HCT116 (cell line): ENCODE results near the gene MYH14. TPM values are rescaled to one million over a fixed set of nuclear protein-coding genes. Genes with fewer than 3 reads are reported as not detected.

Experiments used
- ATAC-seq: fragments of 200-7000 bp; cut with Tn5 transposase; 2 replicates; pipeline ENCODE4 v1.9.1; 2020; ENCODE audit warnings: mild to moderate bottlenecking, moderate library complexity
- BruUV-seq: library from RNA; stranded (reverse); fragments of 400-500 nt; replicated peaks from 2 replicates; lab custom pipeline; 2021; lab: Mats Ljungman, UMichigan
- CTCF ChIA-PET: fragments of 300-600 bp; sonication (Branson Sonifier 250); formaldehyde crosslinking; loops from one replicate; lab custom pipeline; 2021; ENCODE audit warnings: antibody characterized with exemption; lab: Charles Lee
- POLR2A ChIA-PET: fragments of 300-600, 350-600 bp; sonication (Branson Sonifier 250); formaldehyde crosslinking; loops from one replicate; lab custom pipeline; 2021; ENCODE audit warnings: antibody characterized with exemption; lab: Charles Lee
- RAD21 ChIA-PET, 2 experiments: fragments of 300-600 bp; sonication (Branson Sonifier 250); formaldehyde crosslinking; loops; one replicate each; lab custom pipeline; 2023; ENCODE audit warnings: low total read pairs in 2 of 2; ENCODE audit not compliant: uncharacterized antibody in 2 of 2, unreplicated experiment in 2 of 2, low non-redundant PET in 1 of 2; lab: Charles Lee
- DNase-seq: peaks from one replicate; pipeline ENCODE4 v3.0.0-alpha.2; 2010; ENCODE audit warnings: low read depth, low spot score
- H2AFZ ChIP-seq: fragments of 200-600 bp; shearing (Covaris generic), sonication (generic); 2 replicates; pipeline ENCODE4 v1.6.1; 2017; ENCODE audit warnings: low read depth, mixed run types, mixed read lengths, antibody characterized with exemption, low read length; ENCODE audit not compliant: poor library complexity, severe bottlenecking
- H3K27ac ChIP-seq: 2 replicates; pipeline ENCODE4 v1.5.1; 2012; ENCODE audit warnings: low read depth, low read length
- H3K27me3 ChIP-seq: fragments of 200-600 bp; sonication (generic); 2 replicates; pipeline ENCODE4 v1.6.1; 2016; ENCODE audit warnings: mixed run types, low read length, mixed read lengths; ENCODE audit not compliant: insufficient read depth
- H3K36me3 ChIP-seq, 2 experiments: fragments of 200-500 bp in 1 of 2; fragments of 200-600 bp in 1 of 2; sonication (Bioruptor generic) in 1 of 2; sonication (generic) in 1 of 2; 2 replicates each; pipeline versions ENCODE4 v1.5.1 to v1.6.1; 2014 to 2016; ENCODE audit warnings: low read length in 2 of 2, inconsistent platforms in 1 of 2, mixed read lengths in 1 of 2, mixed run types in 1 of 2; ENCODE audit not compliant: insufficient read depth in 2 of 2, control insufficient read depth in 1 of 2
- H3K4me1 ChIP-seq, 2 experiments: fragments of 200-600 bp in 1 of 2; sonication (generic) in 1 of 2; 2 replicates each; pipeline versions ENCODE4 v1.5.1 to v1.6.1; 2012 to 2017; ENCODE audit warnings: low read length in 2 of 2, inconsistent platforms in 1 of 2, mild to moderate bottlenecking in 1 of 2, mixed read lengths in 1 of 2, mixed run types in 1 of 2, moderate library complexity in 1 of 2; ENCODE audit not compliant: insufficient read depth in 2 of 2, control insufficient read depth in 1 of 2
- H3K4me2 ChIP-seq: fragments of 200-600 bp; sonication (generic); 2 replicates; pipeline ENCODE4 v1.6.1; 2017; ENCODE audit warnings: mixed run types, low read length, mixed read lengths
- H3K4me3 ChIP-seq, 2 experiments: fragments of 200-600 bp in 1 of 2; sonication (generic) in 1 of 2; replicated peaks in 1 of 2; 2 replicates each; pipeline ENCODE4 v1.5.1; 2011 to 2016; ENCODE audit warnings: low read length in 2 of 2, control low read depth in 1 of 2, low read depth in 1 of 2, mild to moderate bottlenecking in 1 of 2, mixed read lengths in 1 of 2, mixed run types in 1 of 2
- H3K79me2 ChIP-seq: fragments of 200-600 bp; sonication (generic); 2 replicates; pipeline ENCODE4 v1.6.1; 2017; ENCODE audit warnings: mild to moderate bottlenecking, mixed run types, low read length, moderate library complexity, mixed read lengths; ENCODE audit not compliant: insufficient read depth
- H3K9ac ChIP-seq: fragments of 200-600 bp; sonication (generic); 2 replicates; pipeline ENCODE4 v1.6.1; 2016; ENCODE audit warnings: low read length, mixed read lengths
- H3K9me2 ChIP-seq: fragments of 200-600 bp; sonication (generic), shearing (Covaris generic); 2 replicates; pipeline ENCODE4 v1.6.1; 2017; ENCODE audit warnings: mixed run types, mild to moderate bottlenecking, moderate library complexity; ENCODE audit not compliant: insufficient read depth
- H3K9me3 ChIP-seq, 2 experiments: fragments of 200-500 bp in 1 of 2; fragments of 200-600 bp in 1 of 2; sonication (Bioruptor generic) in 1 of 2; sonication (generic) in 1 of 2; 2 replicates each; pipeline ENCODE4 v1.6.1; 2014 to 2017; ENCODE audit warnings: low read length in 2 of 2, mixed read lengths in 2 of 2, inconsistent platforms in 1 of 2, low read depth in 1 of 2, mild to moderate bottlenecking in 1 of 2, mixed run types in 1 of 2, moderate library complexity in 1 of 2; ENCODE audit not compliant: control insufficient read depth in 1 of 2, insufficient read depth in 1 of 2
- H4K20me1 ChIP-seq: fragments of 200-600 bp; sonication (generic), shearing (Covaris generic); 2 replicates; pipeline ENCODE4 v1.6.1; 2017; ENCODE audit warnings: mixed run types, mild to moderate bottlenecking, moderate library complexity; ENCODE audit not compliant: insufficient read depth
- CEBPB ChIP-seq: IDR thresholded peaks from 2 replicates; pipeline ENCODE4 v1.6.1; 2012; ENCODE audit warnings: low read depth
- CTCF ChIP-seq, 3 experiments: fragments of 200-600 bp in 1 of 3; sonication (generic) in 1 of 3; IDR thresholded peaks in 2 of 3; conservative IDR thresholded peaks in 1 of 3; 2 replicates each; pipeline ENCODE4 v1.5.1; 2012 to 2017; ENCODE audit warnings: low read depth in 2 of 3, low read length in 2 of 3, antibody characterized with exemption in 1 of 3, borderline replicate concordance in 1 of 3, control low read depth in 1 of 3, mild to moderate bottlenecking in 1 of 3, mixed read lengths in 1 of 3, mixed run types in 1 of 3, moderate library complexity in 1 of 3; ENCODE audit not compliant: insufficient read depth in 1 of 3
- FOSL1 ChIP-seq: IDR thresholded peaks from 2 replicates; pipeline ENCODE4 v1.6.1; 2012; ENCODE audit warnings: low read depth
- MAX ChIP-seq: IDR thresholded peaks from 2 replicates; pipeline ENCODE4 v1.6.1; 2012
- POLR2A ChIP-seq: IDR thresholded peaks from 2 replicates; pipeline ENCODE4 v1.7.0; 2011; ENCODE audit warnings: borderline replicate concordance; ENCODE audit not compliant: insufficient read depth, insufficient read length; ENCODE audit errors: extremely low read depth
- RAD21 ChIP-seq: IDR thresholded peaks from 2 replicates; pipeline ENCODE4 v1.6.1; 2012; ENCODE audit warnings: low read depth, mild to moderate bottlenecking
- TCF7L2 ChIP-seq: IDR thresholded peaks from 2 replicates; pipeline ENCODE4 v1.7.0; 2011; ENCODE audit warnings: borderline replicate concordance, inconsistent platforms; ENCODE audit not compliant: insufficient read depth, insufficient read length; ENCODE audit errors: extremely low read depth
- ZBTB33 ChIP-seq: IDR thresholded peaks from 2 replicates; pipeline ENCODE4 v1.6.1; 2011; ENCODE audit warnings: mild to moderate bottlenecking, low read length, moderate library complexity; ENCODE audit not compliant: insufficient replicate concordance; ENCODE audit errors: extremely low read depth
- ZFX ChIP-seq: fragments of 450-650 bp; IDR thresholded peaks from 2 replicates; pipeline ENCODE4 v1.6.1; 2017
- intact Hi-C: fragments of 100-400 bp; cut with micrococcal nuclease; formaldehyde crosslinking; loops from 2 replicates; pipeline ENCODE4 v1.10.0; 2022
- total RNA-seq: library from RNA; stranded (reverse); gene quantifications from one replicate; pipeline ENCODE4 v1.2.1, GENCODE V29; 2021; ENCODE audit not compliant: unreplicated experiment

The MYH14 gene
- total RNA-seq, 1 experiment from 2014 or later = 60.1 TPM

- no peaks in the 10 kb centered on the region for H3K36me3 ChIP-seq
- no peak within 1 kb of the TSS for H2AFZ ChIP-seq
- RAD21 ChIA-PET = no interaction called here
- CTCF ChIA-PET = no interaction called here
- TF ChIP-seq POLR2A (no peak), RAD21 (no peak), CTCF (IDR thresholded peaks at IDR 0.05 in 2 of 3, conservative IDR thresholded peaks at IDR 0.05 in 1 of 3; ENCODE audit: borderline replicate concordance in 1 of 3, insufficient read depth in 1 of 3, low read depth in 2 of 3, low read length in 2 of 3) (no peak)
- H3K9me3 ChIP-seq = peaks cover 0 to 3% of the 10 kb centered on the region in 2 experiments; a peak in 2 of 4 replicates
- H3K9ac ChIP-seq = no peak within 1 kb of the TSS
- H3K9me2 ChIP-seq = no peaks in the 10 kb centered on the region
- no peaks in the 10 kb centered on the region; a peak in 2 of 4 replicates for H3K4me1 ChIP-seq
- H3K4me3 ChIP-seq = no peak within 1 kb of the TSS
- ATAC-seq = no peak
- H3K79me2 ChIP-seq = no peaks in the 10 kb centered on the region
- no peaks in the 10 kb centered on the region for H4K20me1 ChIP-seq
- no peak within 1 kb of the TSS for H3K4me2 ChIP-seq
- DNase-seq = no peak
- H3K27me3 ChIP-seq = no peaks in the 10 kb centered on the region
- POLR2A ChIA-PET = no interaction called here
- BruUV-seq = no TSS peak
- no peak within 1 kb of the TSS for H3K27ac ChIP-seq
- intact Hi-C loops = no loop called here
Measured at GRCh38 chr19:50162988-50163387, 40.4 kb upstream of the MYH14 start, which contains the start of gene IZUMO2. IZUMO2 (minus strand) TSS chr19:50163281; CDS start chr19:50163194, 87 bp downstream.

- H3K36me3 ChIP-seq = no peaks in the 10 kb centered on the region
- CTCF ChIA-PET = no interaction called here
- POLR2A ChIA-PET = no interaction called here
- peaks cover 0 to 7% of the 10 kb centered on the region in 2 experiments; a peak in 2 of 4 replicates for H3K4me1 ChIP-seq
- H2AFZ ChIP-seq = no peak overlapping the region
- RAD21 ChIA-PET = no interaction called here
- no peaks in the 10 kb centered on the region for H4K20me1 ChIP-seq
- no peak overlapping the region for H3K9ac ChIP-seq
- H3K79me2 ChIP-seq = no peaks in the 10 kb centered on the region
- no peak for TF ChIP-seq TCF7L2
- no peak for TF ChIP-seq POLR2A
- TF ChIP-seq CEBPB = no peak
- TF ChIP-seq ZFX = no peak
- TF ChIP-seq MAX = no peak
- TF ChIP-seq ZBTB33 = no peak
- no peak for TF ChIP-seq FOSL1
- no peak for TF ChIP-seq CTCF (IDR thresholded peaks at IDR 0.05 in 2 of 3, conservative IDR thresholded peaks at IDR 0.05 in 1 of 3; ENCODE audit: borderline replicate concordance in 1 of 3, insufficient read depth in 1 of 3, low read depth in 2 of 3, low read length in 2 of 3)
- H3K9me2 ChIP-seq = no peaks in the 10 kb centered on the region
- no peak overlapping the region for H3K4me3 ChIP-seq
- H3K27ac ChIP-seq = no peak overlapping the region
- intact Hi-C loops = no loop called here
- H3K9me3 ChIP-seq = no peaks in the 10 kb centered on the region
- H3K4me2 ChIP-seq = no peak overlapping the region
- ATAC-seq (no peak), DNase-seq (no peak)
- BruUV-seq = no TSS peak
- no peaks in the 10 kb centered on the region for H3K27me3 ChIP-seq
Measured at GRCh38 chr19:50167314-50167721, 36.1 kb upstream of the MYH14 start.
